ENCODE results near the gene GMDS. TPM values are rescaled to one million over a fixed set of nuclear protein-coding genes. Genes with fewer than 3 reads are reported as not detected.

GMDS gene
- total RNA-seq, 6 experiments from 2014 or later: 13.2 to 18.0 (median 14.7) TPM

DNA sequence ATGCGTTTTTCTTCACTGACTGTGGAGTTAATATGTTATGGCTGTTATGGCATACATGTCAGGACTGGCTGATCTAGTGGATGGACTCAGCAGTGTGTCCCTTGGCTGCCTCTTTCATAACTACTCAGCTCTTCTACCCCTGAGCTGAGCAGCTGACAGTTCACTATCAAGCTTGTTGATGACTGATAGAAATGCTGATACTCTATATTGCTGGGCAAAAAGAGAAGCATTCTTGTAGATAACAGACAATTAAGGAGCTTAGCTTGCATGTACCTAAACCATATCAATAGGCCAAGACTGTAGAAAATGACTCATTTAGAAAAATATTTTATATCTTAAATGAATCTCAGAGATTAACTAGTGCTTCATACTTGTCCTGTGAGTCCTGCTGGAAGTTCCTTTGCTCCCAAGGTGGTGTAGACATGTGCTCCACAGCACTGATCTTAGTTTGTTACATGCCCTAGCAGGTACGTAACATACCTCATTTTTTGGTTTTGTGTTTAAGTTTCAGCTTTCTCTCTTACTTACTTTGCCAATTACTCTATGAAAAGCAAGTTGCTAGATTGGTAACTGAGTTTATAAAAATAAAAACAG lies 236.9 kb downstream of the GMDS start:
- H3K4me1 Mint-ChIP-seq (ENCODE audit: low read depth): peaks cover 27% of the 10 kb centered on the region
- H3K27ac Mint-ChIP-seq: peak overlapping the region; percentile 75
- H3K27me3 Mint-ChIP-seq (ENCODE audit: insufficient read depth): no peaks in the 10 kb centered on the region
- H3K9me3 Mint-ChIP-seq: no peaks in the 10 kb centered on the region
- no peak for TF ChIP-seq CTCF (IDR thresholded peaks at IDR 0.05)
- DNase-seq: peak; percentile 19
- no peak overlapping the region; the same call in 1 of the 2 replicates for H3K4me3 Mint-ChIP-seq
- peaks cover 12% of the 10 kb centered on the region; the same call in 1 of the 2 replicates for H3K36me3 Mint-ChIP-seq (ENCODE audit: low read depth)

DNA sequence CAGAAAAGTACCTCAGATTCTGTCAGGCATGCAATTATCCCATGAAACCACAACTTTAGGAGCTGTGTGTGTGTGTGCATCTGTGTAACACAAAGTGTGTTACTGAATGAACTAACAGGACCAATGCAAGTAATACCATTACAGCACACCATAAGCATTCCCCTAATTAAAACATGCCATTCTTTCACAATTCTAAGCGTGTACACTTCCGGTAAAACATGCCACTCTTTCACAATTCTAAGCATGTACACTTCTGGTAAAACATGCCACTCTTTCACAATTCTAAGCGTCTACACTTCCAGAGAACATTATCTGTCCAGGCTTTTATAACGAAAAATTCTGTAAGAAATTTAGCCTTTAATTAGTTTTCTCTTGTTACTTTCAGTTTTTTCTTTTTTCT lies 238.2 kb downstream of the GMDS start:
- no peak for TF ChIP-seq CTCF (IDR thresholded peaks at IDR 0.05)
- no peaks in the 10 kb centered on the region for H3K27me3 Mint-ChIP-seq (ENCODE audit: insufficient read depth)

DNA sequence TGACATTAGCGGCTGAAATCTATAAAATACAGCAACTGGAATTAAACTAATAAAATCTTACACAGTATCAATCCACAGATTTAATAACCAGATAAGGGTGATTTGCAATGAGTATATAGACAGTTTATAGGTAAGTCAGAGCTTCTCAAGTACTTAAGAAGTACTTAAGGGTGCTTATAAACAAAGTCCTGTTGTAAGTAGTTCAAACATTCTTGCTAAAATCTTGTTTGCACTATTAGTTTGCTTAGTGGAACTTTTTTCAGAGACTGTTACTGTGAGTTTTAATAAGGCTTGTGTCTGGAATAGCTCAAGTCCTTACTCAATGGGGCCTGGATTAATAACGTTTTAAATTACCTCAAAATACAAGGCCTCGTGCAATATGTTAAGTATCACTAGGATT lies 240.5 kb downstream of the GMDS start:
- H3K27ac Mint-ChIP-seq: no peak overlapping the region
- no peak for TF ChIP-seq CTCF (IDR thresholded peaks at IDR 0.05)
- no peak overlapping the region for H3K4me3 Mint-ChIP-seq
- DNase-seq: no peak
- no peaks in the 10 kb centered on the region for H3K27me3 Mint-ChIP-seq (ENCODE audit: insufficient read depth)
- H3K9me3 Mint-ChIP-seq: no peaks in the 10 kb centered on the region
- H3K4me1 Mint-ChIP-seq (ENCODE audit: low read depth): peaks cover 26% of the 10 kb centered on the region
- H3K36me3 Mint-ChIP-seq (ENCODE audit: low read depth): peaks cover 6% of the 10 kb centered on the region; the same call in 1 of the 2 replicates

More for the DNA sequence above, 238.2 kb downstream of the GMDS start:
- Mint-ChIP-seq H3K36me3 (ENCODE audit: low read depth) (peaks cover 12% of the 10 kb centered on the region; the same call in 1 of the 2 replicates), H3K4me3 (no peak overlapping the region), H3K9me3 (no peaks in the 10 kb centered on the region), H3K27ac (no peak overlapping the region), H3K4me1 (ENCODE audit: low read depth) (peaks cover 32% of the 10 kb centered on the region)
- DNase-seq: no peak

DNA sequence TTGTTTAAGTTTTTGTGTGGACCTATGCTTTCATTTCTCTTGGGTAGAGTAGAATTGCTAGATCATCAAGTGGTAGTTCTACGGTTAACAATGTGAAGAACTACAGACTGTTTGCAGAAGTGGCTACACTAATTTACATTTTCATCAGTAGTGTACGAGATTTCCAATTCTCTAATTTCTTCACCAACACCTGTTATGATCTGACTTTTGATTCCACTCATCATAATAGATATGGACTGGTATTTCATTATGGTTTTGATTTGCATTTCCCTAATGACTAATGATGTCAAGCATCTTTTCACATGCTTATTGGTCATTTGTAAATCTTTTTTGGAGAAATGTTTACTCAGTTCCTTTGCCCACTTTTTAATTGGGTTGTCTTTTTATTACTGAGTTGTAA lies 244.4 kb downstream of the GMDS start:
- no peaks in the 10 kb centered on the region for H3K9me3 Mint-ChIP-seq
- no peak for DNase-seq
- H3K36me3 Mint-ChIP-seq (ENCODE audit: low read depth): 0 out of 2 replicates have a peak, but pooled peaks cover 5% of the 10 kb centered on the region
- no peak overlapping the region for H3K4me3 Mint-ChIP-seq
- TF ChIP-seq CTCF (IDR thresholded peaks at IDR 0.05): no peak
- H3K27me3 Mint-ChIP-seq (ENCODE audit: insufficient read depth): no peaks in the 10 kb centered on the region
- peaks cover 11% of the 10 kb centered on the region for H3K4me1 Mint-ChIP-seq (ENCODE audit: low read depth)
- H3K27ac Mint-ChIP-seq: no peak overlapping the region

DNA sequence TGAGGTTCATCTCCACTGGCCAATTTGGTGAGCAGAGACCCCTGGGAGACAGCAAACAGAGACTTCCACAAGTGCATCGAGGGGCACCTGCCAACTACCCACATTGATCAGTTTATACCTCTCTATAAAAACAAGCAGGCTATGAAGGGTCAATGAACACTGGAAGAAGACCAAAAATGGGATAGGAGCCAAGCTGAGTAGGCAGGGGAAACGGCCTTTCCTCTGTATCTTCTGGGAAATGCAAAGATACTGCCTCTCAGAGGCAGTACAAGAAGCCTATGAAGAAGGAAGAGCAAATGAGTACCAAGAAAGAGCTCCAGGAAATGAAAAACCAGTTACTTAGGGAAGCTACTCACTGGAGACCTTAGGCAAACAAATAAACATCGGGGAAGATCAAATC lies 247.7 kb downstream of the GMDS start:
- no peak for TF ChIP-seq CTCF (IDR thresholded peaks at IDR 0.05)
- no peaks in the 10 kb centered on the region for H3K27me3 Mint-ChIP-seq (ENCODE audit: insufficient read depth)
- H3K9me3 Mint-ChIP-seq: no peaks in the 10 kb centered on the region
- no peaks in the 10 kb centered on the region for H3K36me3 Mint-ChIP-seq (ENCODE audit: low read depth)
- no peak overlapping the region for H3K27ac Mint-ChIP-seq
- H3K4me3 Mint-ChIP-seq: no peak overlapping the region
- DNase-seq: no peak
- H3K4me1 Mint-ChIP-seq (ENCODE audit: low read depth): peaks cover 11% of the 10 kb centered on the region
